Measurements from ENCODE around the gene GRIK4.

The GRIK4 gene

DNA sequence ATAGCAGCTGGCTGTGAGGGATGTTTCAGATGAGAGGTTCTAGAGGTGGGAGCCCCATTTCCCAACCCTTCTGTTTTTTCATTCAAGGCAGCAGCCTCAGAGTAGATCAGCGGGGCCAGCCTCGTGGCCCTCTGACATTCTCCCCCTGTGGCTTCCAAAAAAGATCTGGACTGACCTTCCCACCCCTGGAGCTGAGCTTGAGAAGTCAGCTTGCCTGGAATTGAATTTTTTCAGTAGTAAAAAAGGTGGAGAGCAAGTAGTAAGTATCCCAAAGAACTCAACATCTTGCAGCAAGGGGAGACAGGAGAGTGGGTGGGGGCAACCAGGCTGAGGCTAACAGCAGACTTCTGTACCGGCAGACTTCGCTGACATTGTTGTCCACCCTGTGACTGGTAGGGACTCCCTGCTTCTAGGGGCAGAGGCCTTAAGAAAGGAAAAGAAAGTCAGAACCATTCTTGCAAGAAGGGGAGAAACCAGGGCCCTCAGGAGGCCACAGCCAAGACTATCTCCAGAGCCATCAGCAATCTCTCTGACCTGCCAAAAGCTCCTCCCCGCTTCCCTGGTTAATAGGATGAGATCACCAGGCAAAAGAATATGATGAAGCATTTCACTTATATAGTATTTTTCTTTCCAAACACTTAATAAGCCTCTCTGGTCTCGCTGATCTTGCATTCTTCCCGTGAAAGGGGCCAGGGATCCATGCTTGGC is 2.0 kb upstream of the GRIK4 start:
- DNase-seq: no peak

- DNase-seq: no peak
Measured at GRCh38 chr11:120510406-120511115, 987 bp upstream of the GRIK4 start.

DNA sequence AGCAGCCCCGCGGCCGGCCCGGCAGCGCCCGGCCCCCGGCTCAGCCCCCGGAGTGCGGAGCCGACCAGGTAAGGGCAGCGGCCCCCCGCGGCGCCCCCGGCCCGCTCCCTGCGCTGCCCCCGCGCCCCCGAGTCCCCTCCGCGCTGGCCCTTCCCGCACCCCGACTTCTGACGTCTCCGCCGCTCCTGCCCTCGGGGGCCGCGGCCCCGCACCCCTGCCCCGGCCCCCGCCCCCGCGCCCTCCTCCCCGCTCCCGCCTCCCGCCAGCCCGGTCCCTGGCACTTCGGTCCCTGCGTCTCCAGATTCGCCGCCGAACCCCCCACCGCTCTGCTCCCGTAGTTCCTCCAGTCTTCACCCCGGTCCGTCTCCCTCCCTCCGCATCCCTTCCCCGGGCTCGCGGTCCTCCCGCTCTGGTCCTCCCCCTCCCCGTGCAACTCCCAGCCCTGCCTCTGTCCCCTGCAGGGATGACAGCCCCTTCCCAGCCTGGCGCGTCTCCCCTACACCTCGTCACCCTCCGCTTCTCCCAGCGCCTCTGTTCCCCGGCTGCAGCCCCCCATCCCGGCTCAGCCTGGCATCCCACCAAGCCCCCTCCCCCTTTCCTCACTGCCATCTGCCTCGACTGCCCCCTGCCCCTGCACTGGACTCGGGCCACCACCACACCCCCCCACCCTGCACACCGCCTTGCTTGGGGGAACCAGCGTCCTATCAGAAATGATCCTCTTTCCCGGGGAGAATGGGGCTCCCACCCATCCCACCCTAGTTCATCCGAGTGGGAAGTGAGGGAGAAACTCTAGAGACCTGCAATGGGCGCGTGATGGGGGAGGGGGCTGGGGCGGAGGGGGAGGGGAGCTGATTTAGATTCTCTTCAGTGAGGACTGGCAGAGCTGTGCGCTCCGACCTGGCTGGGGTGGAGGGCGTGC is 531 bp downstream of the GRIK4 start:
- no peak for DNase-seq

- DNase-seq: no peak
Measured at GRCh38 chr11:120512739-120513435, 1.3 kb downstream of the GRIK4 start.

DNA sequence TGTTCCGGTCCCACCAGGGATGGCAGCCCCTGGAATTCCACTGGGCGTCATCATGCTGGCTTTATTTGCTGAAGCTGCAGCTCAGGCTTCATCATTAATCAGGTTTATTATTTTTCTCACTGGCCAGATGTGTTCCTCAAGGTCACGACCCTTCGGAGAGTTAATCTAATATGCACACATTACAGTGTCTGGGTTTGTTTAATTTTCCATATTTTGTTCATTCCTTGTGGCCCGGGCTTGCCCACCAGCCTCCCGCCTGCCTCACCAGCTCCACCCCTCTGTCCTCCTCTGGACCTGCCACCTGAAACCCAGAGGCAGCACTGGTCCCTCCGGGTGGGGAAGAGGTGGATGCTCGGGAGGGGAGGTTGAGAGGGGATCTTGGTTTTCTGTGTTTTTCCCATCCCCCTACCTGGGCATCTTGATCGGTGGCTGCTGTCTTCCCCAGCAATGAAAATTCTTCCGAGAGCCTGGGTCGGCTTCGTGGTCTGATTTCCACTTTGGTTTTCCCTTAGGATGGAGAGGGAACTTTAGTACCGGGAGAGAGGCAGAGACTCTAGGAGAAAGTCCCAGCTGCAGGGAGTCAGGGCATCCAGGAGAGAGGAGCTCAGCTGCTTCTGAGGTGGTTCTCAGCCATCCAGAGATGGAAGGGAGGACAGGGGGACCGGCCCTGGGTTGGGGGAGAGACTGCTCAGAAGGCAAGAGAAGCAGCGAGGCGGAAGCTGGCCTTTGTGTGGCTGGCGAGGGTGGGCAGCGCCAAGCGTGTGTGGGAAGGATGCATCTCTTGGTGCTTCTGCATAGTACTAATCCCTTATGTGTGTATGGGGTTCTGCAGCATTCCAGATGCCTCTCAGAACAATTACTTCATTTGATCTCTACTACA is 2.1 kb downstream of the GRIK4 start:
- no peak for DNase-seq

- no peak for DNase-seq
Measured at GRCh38 chr11:120514541-120515121, 3.1 kb downstream of the GRIK4 start.

DNA sequence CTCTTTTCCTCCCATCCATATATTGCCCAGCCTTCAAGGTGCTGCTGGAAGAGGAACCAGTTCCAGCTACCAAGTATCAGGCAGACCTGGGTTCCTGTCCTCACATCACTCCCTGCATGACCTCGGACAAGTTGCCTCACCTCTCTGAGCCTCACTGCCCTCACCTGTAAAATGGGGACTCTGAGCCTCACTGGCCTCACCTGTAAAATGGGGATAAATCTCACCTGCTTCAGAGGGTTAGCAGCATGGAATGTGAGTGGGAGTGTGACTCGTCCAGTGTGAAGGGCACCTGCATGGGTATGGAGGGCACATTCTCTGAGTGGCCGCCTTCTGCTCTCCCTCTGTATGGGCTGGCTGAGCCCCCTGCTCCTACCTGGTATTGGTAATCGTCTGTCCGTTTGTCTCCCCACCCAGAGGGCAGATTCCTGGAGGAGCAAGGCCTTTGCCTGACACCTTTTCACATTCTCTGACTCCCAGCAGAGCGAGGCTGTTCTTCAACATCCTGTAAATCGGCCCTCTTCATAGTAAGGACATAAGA is 3.7 kb downstream of the GRIK4 start:
- DNase-seq: no peak

- DNase-seq: no peak
Measured at GRCh38 chr11:120516461-120517389, 5.2 kb downstream of the GRIK4 start.

DNA sequence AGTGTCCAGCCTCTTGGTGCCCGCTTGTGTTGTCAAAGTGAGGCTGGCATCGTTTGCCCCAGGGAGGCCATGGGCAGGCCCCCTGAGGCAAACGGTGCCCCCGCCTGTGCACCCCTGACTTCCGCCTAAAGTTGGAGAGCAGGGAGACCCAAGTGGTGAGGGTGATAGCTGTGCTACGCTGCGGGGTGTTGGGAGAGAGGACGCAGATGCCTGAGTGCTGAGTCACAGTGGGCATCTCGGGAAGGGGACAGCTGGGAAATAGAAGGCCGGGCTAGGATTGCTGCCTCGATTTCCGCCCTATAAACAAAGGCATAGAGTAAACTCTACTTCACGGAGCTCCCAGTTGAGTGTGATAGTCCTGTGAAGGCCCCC is 5.8 kb downstream of the GRIK4 start:
- DNase-seq: no peak

DNA sequence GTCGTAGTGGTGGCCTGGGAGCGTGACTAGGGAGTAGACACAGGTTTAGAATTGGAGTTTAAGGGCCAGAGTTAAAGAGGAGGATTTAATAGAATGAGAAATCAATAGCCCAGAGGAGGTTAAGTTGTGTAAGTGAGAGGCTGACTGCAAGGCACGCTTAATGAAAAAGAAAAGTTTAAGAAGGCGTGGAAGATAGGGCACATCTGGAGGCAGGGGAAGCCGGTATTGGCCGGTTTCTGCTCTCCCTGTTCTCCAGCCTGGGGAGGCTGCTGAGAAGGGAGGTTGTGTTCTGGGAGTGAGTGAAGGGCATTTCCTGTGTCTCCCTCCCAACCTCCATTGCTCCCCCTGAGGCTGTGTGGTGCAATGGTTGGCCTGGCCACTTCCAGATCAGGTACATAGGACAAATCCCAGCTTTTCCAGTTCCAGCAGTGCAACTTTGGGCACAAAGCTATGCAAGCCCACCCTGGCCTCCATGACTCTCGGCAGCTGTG is 6.3 kb downstream of the GRIK4 start:
- DNase-seq: no peak

DNA sequence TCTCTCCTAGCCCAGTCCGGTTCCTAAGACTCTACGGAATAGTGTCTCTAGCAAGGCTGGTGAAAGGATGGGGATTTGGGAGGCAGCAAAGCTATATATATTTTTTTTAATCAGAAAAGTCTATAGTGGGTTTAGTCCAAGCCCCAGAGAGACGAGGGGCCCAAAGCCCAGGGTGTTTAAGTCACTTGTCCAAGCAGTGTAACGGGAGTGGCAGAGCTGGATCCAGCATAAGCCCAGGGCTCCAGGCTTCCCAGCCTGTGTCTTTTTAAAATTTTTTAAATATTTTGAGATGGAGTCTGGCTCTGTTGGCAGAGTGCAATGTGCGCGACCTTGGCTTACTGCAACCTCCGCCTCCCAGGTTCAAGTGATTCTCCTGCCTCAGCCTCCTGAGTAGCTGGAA is 6.8 kb downstream of the GRIK4 start:
- DNase-seq: no peak

DNA sequence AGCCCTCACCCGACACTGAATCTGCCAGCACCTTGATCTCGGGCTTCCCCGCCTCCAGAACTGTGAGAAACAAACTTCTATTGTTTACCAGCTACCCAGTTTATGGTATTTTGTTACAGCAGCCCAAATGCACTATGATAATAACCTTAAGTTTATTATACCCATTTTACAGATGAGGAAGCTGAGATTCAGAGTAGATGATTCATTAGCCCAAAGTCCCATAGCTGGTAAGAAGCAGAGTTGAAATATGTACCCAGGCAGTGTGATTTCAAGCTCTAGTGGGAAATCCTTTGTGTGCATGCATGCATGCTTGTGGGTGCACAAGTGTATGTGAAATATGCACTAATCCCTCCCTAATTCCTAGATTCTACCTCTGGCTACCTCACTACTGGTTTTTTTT is 7.9 kb downstream of the GRIK4 start:
- DNase-seq: no peak

DNA sequence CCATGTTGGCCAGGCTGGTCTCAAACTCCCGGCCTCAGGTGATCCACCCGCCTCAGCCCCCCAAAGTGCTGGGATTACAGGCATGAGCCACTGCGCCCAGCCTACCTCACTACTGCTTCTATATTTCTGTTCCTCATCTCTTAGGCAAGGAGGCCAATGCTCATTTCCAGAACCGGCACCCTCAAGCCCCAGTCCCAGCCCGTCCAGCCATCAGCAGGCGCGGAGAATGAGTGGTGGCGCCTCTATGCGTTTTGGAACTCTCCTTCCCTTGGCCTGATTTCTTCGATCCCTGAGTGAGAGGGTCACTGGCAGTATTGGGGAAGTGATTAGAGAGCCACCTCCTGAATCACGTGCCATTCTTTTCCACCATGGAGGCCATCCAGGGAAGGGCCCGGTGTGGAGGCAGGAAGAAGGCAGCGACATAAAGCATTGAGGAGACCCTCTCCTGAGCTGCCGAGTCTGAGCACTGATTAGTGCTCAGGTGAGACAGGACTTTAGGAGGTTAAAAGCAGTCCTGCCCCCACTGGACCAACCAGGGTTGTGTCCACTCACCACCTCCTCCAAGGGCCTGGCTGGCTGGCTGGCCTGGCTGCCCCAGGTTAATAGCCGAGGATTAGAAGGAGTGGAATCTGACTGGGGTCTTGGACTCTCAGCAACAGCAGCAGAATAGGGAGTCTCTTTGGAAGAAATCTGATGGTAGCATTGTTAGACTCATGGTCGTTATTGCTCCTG is 8.7 kb downstream of the GRIK4 start:
- no peak for DNase-seq

GRCh38 chr11:120521176-120521575 is 9.6 kb downstream of the GRIK4 start:
- DNase-seq: no peak

DNA sequence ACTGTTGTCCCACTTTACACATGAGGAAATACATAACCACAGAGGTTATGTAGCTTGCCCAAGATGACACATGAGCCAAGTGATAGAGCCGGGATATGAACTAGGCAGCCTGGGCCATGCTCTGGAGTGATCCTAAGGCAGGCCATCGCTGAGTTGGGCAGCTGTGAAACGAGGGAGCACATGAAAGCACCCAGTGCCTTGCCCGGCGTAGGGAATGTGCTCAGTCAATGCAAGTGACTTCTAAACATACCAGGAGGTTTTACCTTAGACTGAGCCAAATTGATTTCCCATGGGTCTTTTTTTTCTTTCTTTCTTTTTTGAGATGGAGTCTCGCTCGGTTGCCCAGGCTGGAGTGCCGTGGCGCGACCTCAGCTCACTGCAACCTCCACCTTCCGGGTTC is 10.5 kb downstream of the GRIK4 start:
- DNase-seq: no peak

DNA sequence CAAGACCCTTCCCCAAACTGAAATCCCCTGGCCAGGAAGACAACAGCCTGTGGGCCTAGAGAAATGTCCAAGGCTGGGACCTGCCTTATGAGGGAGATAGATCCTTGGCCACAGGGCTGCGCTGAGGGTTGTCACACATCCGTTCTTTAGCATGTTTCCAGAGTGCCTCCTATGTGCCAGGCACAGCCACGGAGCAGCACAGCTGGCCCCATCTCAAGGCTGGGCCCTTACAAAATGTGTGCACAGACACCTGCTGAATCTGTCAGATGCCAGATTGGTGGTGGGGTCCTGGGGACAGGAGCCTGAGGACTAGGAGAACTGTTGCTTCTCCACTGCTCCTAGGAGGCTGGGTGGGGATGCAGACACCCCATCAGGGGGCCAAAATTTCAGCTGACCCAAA is 11.2 kb downstream of the GRIK4 start:
- no peak for DNase-seq

DNA sequence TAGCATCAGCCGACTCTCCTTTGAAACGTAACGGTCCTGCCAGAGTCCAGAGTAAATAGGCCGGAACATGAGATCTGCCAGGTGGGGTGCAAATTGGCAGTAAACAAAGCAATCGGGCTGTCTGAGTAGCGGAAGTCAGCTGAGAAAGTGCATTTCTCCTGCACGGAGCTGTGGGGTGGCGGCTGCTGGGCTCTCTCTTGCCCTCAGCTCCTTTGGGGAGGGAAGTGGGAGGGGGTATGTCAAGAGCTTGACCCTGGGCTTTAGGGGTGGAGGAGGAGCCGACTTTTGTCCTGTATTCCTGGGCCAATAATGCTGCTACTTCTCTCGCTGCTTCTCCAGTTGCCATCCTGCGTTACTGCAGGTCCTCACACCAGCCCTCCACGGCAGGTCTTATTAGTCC is 11.6 kb downstream of the GRIK4 start:
- DNase-seq: no peak

GRCh38 chr11:120524536-120525085 is 13.1 kb downstream of the GRIK4 start:
- no peak for DNase-seq

All from activated effector memory CD4-positive, alpha-beta T cell treated with Interleukin-2 at 50 U/mL for 16 hours (primary cell).